ENCODE results near the gene GPR108.
"Not testable (repeated sequence)": the region's sequence is repeated elsewhere in the genome, so short reads cannot be mapped to it uniquely, and the experiment has no call there.

The GPR108 gene

DNA sequence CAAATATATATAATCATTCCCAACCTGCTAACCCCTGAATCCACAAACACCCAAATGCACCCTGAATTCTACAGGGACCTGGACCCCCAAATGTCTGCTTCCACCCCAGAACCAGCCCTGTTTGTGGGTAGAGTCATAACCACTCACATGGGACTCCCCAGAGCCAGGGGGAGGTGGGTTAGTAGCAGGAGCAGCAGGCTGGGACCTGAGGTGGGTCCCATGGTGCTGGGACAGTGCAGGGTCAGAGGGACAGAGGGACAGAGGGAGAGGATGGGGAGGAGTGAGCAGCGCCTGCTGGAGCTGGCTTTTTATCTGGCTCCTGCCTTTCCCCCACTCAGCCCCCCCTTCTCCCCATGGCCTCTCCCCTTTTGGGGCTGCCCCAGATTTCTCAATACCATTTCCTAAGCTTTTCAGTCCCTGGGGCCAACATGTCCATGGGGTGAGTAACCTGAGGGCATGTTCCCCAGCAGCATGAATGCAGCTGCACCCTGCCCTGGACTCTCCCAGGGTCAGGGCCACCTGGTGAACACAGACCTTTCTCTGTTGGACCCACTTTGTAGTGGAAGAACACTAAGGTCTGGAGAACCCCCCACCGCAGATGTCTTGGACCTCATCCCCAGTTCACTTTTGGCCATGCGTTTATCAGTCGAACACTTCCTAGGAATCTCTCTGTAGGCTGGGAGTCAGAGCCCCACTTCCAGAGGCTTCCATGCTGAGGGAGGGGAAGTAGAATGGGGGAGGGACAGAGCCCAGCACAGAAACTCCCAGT is 16.8 kb downstream of the GPR108 start, which contains the start of gene C3:
Gene C3 (minus strand): TSS at position 282 of the 769 bp plus-strand sequence. CDS start 61 bp downstream, at position 221.
- DNase-seq (ENCODE audit: low spot score), result no peak

DNA sequence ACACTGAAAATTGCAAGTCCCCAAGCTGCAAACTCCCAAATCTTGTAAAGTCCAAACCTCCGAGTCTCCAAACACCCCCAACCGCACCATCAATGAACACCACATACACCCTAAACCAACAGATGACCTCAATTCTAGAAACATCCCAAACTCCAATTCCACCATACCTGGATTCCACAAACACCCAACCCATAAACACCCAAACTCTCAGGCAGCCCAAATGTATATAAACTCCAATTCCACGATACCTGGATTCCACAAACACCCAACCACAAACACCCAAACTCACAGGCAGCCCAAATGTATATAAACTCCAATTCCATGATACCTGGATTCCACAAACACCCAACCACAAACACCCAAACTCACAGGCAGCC is 17.4 kb downstream of the GPR108 start:
- DNase-seq (ENCODE audit: low spot score), result no peak

- no peak for DNase-seq (ENCODE audit: low spot score)
Measured at GRCh38 chr19:6719540-6719861, 17.9 kb downstream of the GPR108 start.

- peak; percentile 95 for DNase-seq (ENCODE audit: low spot score)
Measured at GRCh38 chr19:6718741-6719539, 18.4 kb downstream of the GPR108 start.

- no peak for DNase-seq (ENCODE audit: low spot score)
Measured at GRCh38 chr19:6718111-6718740, 19.2 kb downstream of the GPR108 start.

- peak; percentile 39 for DNase-seq (ENCODE audit: low spot score)
Measured at GRCh38 chr19:6717441-6717971, 19.9 kb downstream of the GPR108 start.

DNA sequence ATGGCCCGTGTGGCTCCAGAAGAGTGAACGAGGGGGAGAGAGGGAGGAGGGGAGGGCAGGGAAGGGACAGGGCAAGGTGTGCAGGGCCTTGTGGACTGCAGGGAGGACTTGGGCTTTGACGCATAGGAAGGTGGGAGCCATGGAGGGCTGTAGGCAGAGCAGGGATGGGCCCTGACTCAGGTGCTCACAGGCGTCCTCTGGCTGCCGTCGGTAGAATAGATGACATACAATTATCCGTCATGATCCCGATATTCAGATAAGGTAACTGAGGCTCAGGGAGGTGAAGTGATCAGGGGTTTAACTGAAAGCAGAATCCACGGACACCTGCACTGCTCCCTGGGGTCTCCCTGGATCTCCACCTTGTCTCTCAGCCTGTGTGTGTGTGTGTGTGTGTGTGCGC is 20.3 kb downstream of the GPR108 start:
- DNase-seq (ENCODE audit: low spot score), result no peak

- no peak for DNase-seq (ENCODE audit: low spot score)
Measured at GRCh38 chr19:6716610-6716970, 20.8 kb downstream of the GPR108 start.

- no peak for DNase-seq (ENCODE audit: low spot score)
Measured at GRCh38 chr19:6714749-6715555, 22.4 kb downstream of the GPR108 start.

GRCh38 chr19:6713773-6714692 is 23.3 kb downstream of the GPR108 start:
- DNase-seq (ENCODE audit: low spot score), result no peak

DNA sequence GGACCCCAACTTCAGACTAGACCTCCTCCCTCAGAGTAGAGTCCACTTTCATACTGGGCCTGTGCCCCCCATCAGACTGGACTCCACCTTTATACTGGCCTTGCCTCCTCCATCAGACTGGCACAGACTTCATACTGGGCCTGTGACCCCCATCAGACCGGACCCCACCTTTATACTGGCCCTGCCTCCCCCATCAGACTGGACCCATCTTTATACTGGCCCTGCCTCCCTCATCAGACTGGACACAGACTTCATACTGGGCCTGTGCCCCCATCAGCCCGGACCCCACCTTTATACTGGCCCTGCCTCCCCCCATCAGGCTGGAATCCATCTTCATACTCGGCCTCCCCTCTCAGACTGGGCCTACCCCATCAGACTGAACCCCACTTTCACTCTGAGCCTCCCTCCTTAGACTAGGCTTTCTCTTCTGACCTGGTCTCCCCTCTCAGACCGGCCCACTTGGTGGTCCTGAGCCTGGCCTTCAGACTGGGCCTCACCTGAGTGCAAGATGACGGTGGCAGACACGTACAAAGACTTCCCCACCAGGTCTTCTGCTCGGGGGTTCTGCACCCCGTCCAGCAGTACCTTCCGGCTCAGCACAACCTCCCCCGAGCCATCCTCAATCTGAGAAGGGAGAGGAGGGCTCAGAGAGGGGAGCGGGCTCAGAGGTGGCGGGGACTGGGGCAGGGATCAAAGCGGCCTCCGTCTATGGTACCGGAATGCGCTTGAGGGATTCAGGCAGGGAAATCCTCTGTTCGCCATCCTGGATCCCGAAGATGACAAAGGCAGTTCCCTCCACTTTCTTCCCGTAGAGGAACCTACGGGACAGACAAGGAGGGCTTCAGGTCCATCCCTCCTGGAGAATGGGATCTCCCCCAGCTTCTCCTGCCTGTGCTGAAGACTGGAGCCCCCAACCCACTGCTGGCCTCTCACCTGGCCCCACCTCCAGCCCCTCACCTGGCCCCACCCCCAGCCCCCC is 24.4 kb downstream of the GPR108 start:
- DNase-seq (ENCODE audit: low spot score), result no peak

DNA sequence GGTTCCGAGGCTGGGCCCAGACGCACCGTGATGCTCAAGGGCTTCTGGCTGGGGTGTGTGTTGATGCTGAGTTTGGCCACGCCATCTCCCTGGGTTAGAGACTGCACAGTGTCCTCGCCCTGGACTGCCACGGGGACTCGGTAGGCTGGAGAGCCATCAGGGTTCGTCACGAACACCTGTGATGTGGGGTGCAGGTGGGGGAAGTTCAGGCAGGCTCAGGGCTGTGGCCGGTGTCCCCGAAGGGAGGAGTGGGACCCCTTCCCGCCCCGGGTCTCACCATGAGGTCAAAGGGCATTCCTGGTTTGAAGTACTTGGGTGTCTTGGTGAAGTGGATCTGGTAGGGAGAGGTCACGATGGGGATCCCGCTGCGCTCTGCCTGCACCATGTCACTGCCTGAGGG is 25.1 kb downstream of the GPR108 start:
- no peak for DNase-seq (ENCODE audit: low spot score)

GRCh38 chr19:6711605-6712004 is 25.8 kb downstream of the GPR108 start:
- DNase-seq (ENCODE audit: low spot score), result no peak

GRCh38 chr19:6711078-6711361 is 26.4 kb downstream of the GPR108 start:
- no peak for DNase-seq (ENCODE audit: low spot score)

- DNase-seq (ENCODE audit: low spot score), result no peak
Measured at GRCh38 chr19:6710273-6711077, 26.9 kb downstream of the GPR108 start.

DNA sequence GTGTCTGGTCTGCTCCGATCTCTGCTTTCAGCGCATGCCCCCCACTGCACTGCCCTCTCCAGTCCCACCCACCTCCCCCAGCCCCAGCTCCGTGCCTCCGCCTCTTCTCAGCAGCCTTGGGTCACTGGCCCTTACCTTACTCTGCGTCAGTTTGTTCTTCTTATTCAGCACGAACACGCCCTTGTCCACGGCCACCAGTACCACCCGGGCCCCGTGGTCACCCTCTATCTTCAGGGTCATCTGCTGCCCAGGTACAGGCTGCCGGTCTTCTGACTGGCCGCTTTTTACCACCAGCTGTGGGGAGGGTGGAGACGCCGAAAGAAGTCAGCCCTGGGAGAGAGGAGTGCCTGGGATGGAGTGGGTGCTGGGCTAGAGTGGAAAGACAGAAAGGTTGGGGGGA is 27.8 kb downstream of the GPR108 start:
- no peak for DNase-seq (ENCODE audit: low spot score)

GRCh38 chr19:6708913-6709312 is 28.5 kb downstream of the GPR108 start:
- DNase-seq (ENCODE audit: low spot score), result not testable (repeated sequence)

- no peak for DNase-seq (ENCODE audit: low spot score)
Measured at GRCh38 chr19:6708346-6708745, 29.0 kb downstream of the GPR108 start.

GRCh38 chr19:6707658-6708018 is 29.7 kb downstream of the GPR108 start:
- no peak for DNase-seq (ENCODE audit: low spot score)

All from NAMALWA (cell line).